Caco-2 (cell line): ENCODE data around the gene KIAA1755. TPM values are rescaled to one million over a fixed set of nuclear protein-coding genes. Genes with fewer than 3 reads are reported as not detected.
"Not testable (repeated sequence)": the region's sequence is repeated elsewhere in the genome, so short reads cannot be mapped to it uniquely, and the experiment has no call there.

Experiments used
- BruUV-seq: library from RNA; stranded (reverse); fragments of 400-500 nt; replicated peaks from 2 replicates; lab custom pipeline; 2021; lab: Mats Ljungman, UMichigan
- CTCF ChIA-PET: fragments of 300-600 bp; sonication (Branson Sonifier 250); formaldehyde crosslinking; loops from one replicate; lab custom pipeline; 2022; ENCODE audit warnings: antibody characterized with exemption; lab: Charles Lee
- POLR2A ChIA-PET: fragments of 300-600 bp; sonication (Branson Sonifier 250); formaldehyde crosslinking; loops from one replicate; lab custom pipeline; 2022; ENCODE audit warnings: antibody characterized with exemption; lab: Charles Lee
- DNase-seq, 2 experiments: peaks; one replicate each; pipeline versions ENCODE4 v3.0.0 to v3.0.0-alpha.2; 2020 to 2022
- H3K27me3 ChIP-seq: replicated peaks from 2 replicates; pipeline ENCODE4 v1.6.0; 2011; ENCODE audit warnings: low read length; ENCODE audit not compliant: control insufficient read depth, insufficient read depth
- H3K36me3 ChIP-seq: 2 replicates; pipeline ENCODE4 v1.5.1; 2011; ENCODE audit warnings: low read length; ENCODE audit not compliant: control insufficient read depth, insufficient read depth
- H3K4me1 ChIP-seq: fragments of 250-450 bp; sonication (Bioruptor Pico); 2 replicates; pipeline ENCODE4 v1.5.1; 2020; ENCODE audit warnings: mild to moderate bottlenecking
- H3K4me3 ChIP-seq: 2 replicates; pipeline ENCODE4 v1.5.1; 2011; ENCODE audit warnings: low read depth, mild to moderate bottlenecking, control low read depth, low read length
- H3K9me3 ChIP-seq: fragments of 250-450 bp; sonication (Bioruptor Pico); 2 replicates; pipeline ENCODE4 v1.5.1; 2020; ENCODE audit warnings: mild to moderate bottlenecking, moderate library complexity
- H3K27ac Mint-ChIP-seq: one replicate; pipeline ENCODE4 v1.8.0; 2022; ENCODE audit warnings: mixed read lengths; ENCODE audit not compliant: unreplicated experiment
- H3K27me3 Mint-ChIP-seq: one replicate; pipeline ENCODE4 v1.8.0; 2022; ENCODE audit warnings: mixed read lengths; ENCODE audit not compliant: insufficient read depth, unreplicated experiment
- H3K36me3 Mint-ChIP-seq: one replicate; pipeline ENCODE4 v1.8.0; 2022; ENCODE audit warnings: mild to moderate bottlenecking, mixed read lengths; ENCODE audit not compliant: insufficient read depth, unreplicated experiment
- H3K4me1 Mint-ChIP-seq: one replicate; pipeline ENCODE4 v1.8.0; 2022; ENCODE audit warnings: low read depth, mixed read lengths; ENCODE audit not compliant: unreplicated experiment
- H3K4me3 Mint-ChIP-seq: one replicate; pipeline ENCODE4 v1.8.0; 2022; ENCODE audit warnings: mild to moderate bottlenecking, moderate library complexity, mixed read lengths; ENCODE audit not compliant: unreplicated experiment
- H3K9me3 Mint-ChIP-seq: one replicate; pipeline ENCODE4 v1.8.0; 2022; ENCODE audit warnings: mixed read lengths; ENCODE audit not compliant: unreplicated experiment
- CTCF ChIP-seq, 2 experiments: fragments of 200-600 bp in 1 of 2; IDR thresholded peaks; 1 replicate in 1 of 2; 2 replicates in 1 of 2; pipeline versions ENCODE4 v1.5.1 to v1.8.0; 2011 to 2022; ENCODE audit warnings: antibody characterized with exemption in 1 of 2, control low read depth in 1 of 2, inconsistent platforms in 1 of 2, low read depth in 1 of 2, low read length in 1 of 2, mild to moderate bottlenecking in 1 of 2, moderate library complexity in 1 of 2; ENCODE audit not compliant: insufficient read depth in 1 of 2, severe bottlenecking in 1 of 2, unreplicated experiment in 1 of 2
- intact Hi-C: fragments of 100-400 bp; cut with micrococcal nuclease; formaldehyde crosslinking; loops from one replicate; pipeline ENCODE4 v1.10.0; 2022; ENCODE audit not compliant: unreplicated experiment
- total RNA-seq: library from RNA; stranded (reverse); gene quantifications from 2 replicates; pipeline ENCODE4 v1.2.3, GENCODE V29; 2022

The KIAA1755 gene
- total RNA-seq, 1 experiment from 2014 or later: 0.20 TPM

- ChIA-PET CTCF (no interaction called here), POLR2A (no interaction called here)
- no TSS peak for BruUV-seq
- Histone ChIP-seq H3K9me3 (no peaks in the 10 kb centered on the region), H3K4me1 (peaks cover 8% of the 10 kb centered on the region), H3K4me3 (no peak overlapping the region), H3K27me3 (no peaks in the 10 kb centered on the region; the same call in 1 of the 2 replicates), H3K36me3 (no peaks in the 10 kb centered on the region)
- no peak for DNase-seq
- Mint-ChIP-seq H3K4me1 (peaks cover 7% of the 10 kb centered on the region), H3K36me3 (no peaks in the 10 kb centered on the region), H3K9me3 (no peaks in the 10 kb centered on the region), H3K27ac (no peak overlapping the region), H3K27me3 (peaks cover 3% of the 10 kb centered on the region), H3K4me3 (no peak overlapping the region)
- intact Hi-C loops: no loop called here
- TF ChIP-seq CTCF (IDR thresholded peaks at IDR 0.05; ENCODE audit: insufficient read depth in 1 of 2, low read depth in 1 of 2, low read length in 1 of 2, severe bottlenecking in 1 of 2, unreplicated experiment in 1 of 2): no peak
Measured at GRCh38 chr20:38256021-38256420, 4.5 kb downstream of the KIAA1755 start.

GRCh38 chr20:38255393-38255792 is 5.1 kb downstream of the KIAA1755 start:
- Mint-ChIP-seq H3K36me3 (no peaks in the 10 kb centered on the region), H3K4me1 (peaks cover 7% of the 10 kb centered on the region), H3K4me3 (no peak overlapping the region), H3K27me3 (peaks cover 3% of the 10 kb centered on the region), H3K27ac (no peak overlapping the region), H3K9me3 (no peaks in the 10 kb centered on the region)
- H3K27me3 ChIP-seq: no peaks in the 10 kb centered on the region; the same call in 1 of the 2 replicates
- TF ChIP-seq CTCF (IDR thresholded peaks at IDR 0.05; ENCODE audit: insufficient read depth in 1 of 2, low read depth in 1 of 2, low read length in 1 of 2, severe bottlenecking in 1 of 2, unreplicated experiment in 1 of 2): no peak
- POLR2A ChIA-PET: no interaction called here
- no peaks in the 10 kb centered on the region for H3K36me3 ChIP-seq
- CTCF ChIA-PET: no interaction called here
- DNase-seq: no peak
- intact Hi-C loops: no loop called here
- peaks cover 7% of the 10 kb centered on the region for H3K4me1 ChIP-seq
- no TSS peak for BruUV-seq
- no peak overlapping the region for H3K4me3 ChIP-seq
- no peaks in the 10 kb centered on the region for H3K9me3 ChIP-seq

- CTCF ChIA-PET: interaction anchor here (1.1 to 1.7 kb wide), 2 partner anchors 8 to 28 kb away, joined by 3 to 6 read pairs; no protein-coding TSS in a partner anchor
Measured at GRCh38 chr20:38254621-38255020, 5.9 kb downstream of the KIAA1755 start.

More at GRCh38 chr20:38254621-38255020, 5.9 kb downstream of the KIAA1755 start:
- H3K27me3 ChIP-seq, H3K36me3 Mint-ChIP-seq, H3K9me3 Mint-ChIP-seq, H3K4me3 ChIP-seq, H3K27ac Mint-ChIP-seq, H3K4me1 ChIP-seq, H3K4me1 Mint-ChIP-seq, DNase-seq, H3K4me3 Mint-ChIP-seq, BruUV-seq, intact Hi-C loops, POLR2A ChIA-PET, H3K36me3 ChIP-seq, H3K27me3 Mint-ChIP-seq, H3K9me3 ChIP-seq: not testable (repeated sequence)
